Tibial artery (tissue), 4 donors: ENCODE data around the gene TMEM88.

Experiments used
- DNase-seq, 2 donors: peaks; one replicate each; pipeline ENCODE4 v3.0.0-alpha.2; 2019
- H3K27ac ChIP-seq, 2 donors: fragments of 200-600 bp; sonication (generic) in 1 of 2; 1 replicate in 1 of 2; 2 replicates in 1 of 2; pipeline ENCODE4 v1.5.1; 2018 to 2019; ENCODE audit warnings: mild to moderate bottlenecking in 1 of 2
- H3K27me3 ChIP-seq, 2 donors: fragments of 200-600 bp; sonication (generic) in 1 of 2; one replicate each; pipeline versions ENCODE4 v1.5.1 to v1.6.0; 2016 to 2019
- H3K36me3 ChIP-seq, 3 donors: fragments of 200-600 bp; sonication (generic) in 2 of 3; one replicate each; pipeline ENCODE4 v1.5.1; 2016 to 2019; ENCODE audit warnings: mild to moderate bottlenecking in 2 of 3
- H3K4me1 ChIP-seq, 4 donors: fragments of 200-600 bp; sonication (generic) in 2 of 4; 1 replicate in 3 of 4; 2 replicates in 1 of 4; pipeline ENCODE4 v1.5.1; 2016 to 2019
- H3K4me3 ChIP-seq, 2 donors: fragments of 200-600 bp; sonication (generic) in 1 of 2; 1 replicate in 1 of 2; 2 replicates in 1 of 2; pipeline ENCODE4 v1.5.1; 2018 to 2019; ENCODE audit warnings: mild to moderate bottlenecking in 2 of 2
- H3K9me3 ChIP-seq, 3 donors: fragments of 200-600 bp; sonication (generic) in 1 of 3; one replicate each; pipeline ENCODE4 v1.5.1; 2016 to 2019
- CTCF ChIP-seq, 2 experiments: fragments of 200-600 bp in 1 of 2; fragments of 450-650 bp in 1 of 2; IDR thresholded peaks; one replicate each; pipeline ENCODE4 v1.5.1; 2017 to 2019; ENCODE audit warnings: antibody characterized with exemption in 2 of 2, mild to moderate bottlenecking in 1 of 2, moderate library complexity in 1 of 2
- intact Hi-C: fragments of 100-400 bp; cut with DNase I; formaldehyde crosslinking; loops from one replicate; pipeline ENCODE4 v1.15.0; 2023; ENCODE audit warnings: low total_unique reads

TMEM88 gene

GRCh38 chr17:7849751-7850504 lies 4.9 kb upstream of the TMEM88 start:
- Histone ChIP-seq H3K36me3 (peaks cover 51 to 76% (median 71%) of the 10 kb centered on the region in 3 donors), H3K4me3 (no peak overlapping the region), H3K4me1 (peaks cover 0 to 27% (median 23%) of the 10 kb centered on the region in 4 donors), H3K27ac (no peak overlapping the region), H3K27me3 (no peaks in the 10 kb centered on the region), H3K9me3 (no peaks in the 10 kb centered on the region)
- no peak for TF ChIP-seq CTCF (IDR thresholded peaks at IDR 0.05)
- DNase-seq, result no peak
- intact Hi-C loops, result loop anchor here (2.0 to 10.0 kb wide), 3 partner anchors 27 to 305 kb away; partner anchors contain the start of gene PER1

GRCh38 chr17:7850701-7851437 lies 4.0 kb upstream of the TMEM88 start:
- no peak for TF ChIP-seq CTCF (IDR thresholded peaks at IDR 0.05)
- Histone ChIP-seq H3K36me3 (peaks cover 48 to 71% (median 67%) of the 10 kb centered on the region in 3 donors), H3K27ac (no peak overlapping the region), H3K27me3 (no peaks in the 10 kb centered on the region), H3K9me3 (no peaks in the 10 kb centered on the region), H3K4me1 (peaks cover 0 to 27% (median 23%) of the 10 kb centered on the region in 4 donors), H3K4me3 (no peak overlapping the region)
- peak in 1 of 2 donors; percentile 67 for DNase-seq
- intact Hi-C loops, result loop anchor here (2.0 to 10.0 kb wide), 2 partner anchors 28 to 106 kb away; no protein-coding TSS in a partner anchor

DNA sequence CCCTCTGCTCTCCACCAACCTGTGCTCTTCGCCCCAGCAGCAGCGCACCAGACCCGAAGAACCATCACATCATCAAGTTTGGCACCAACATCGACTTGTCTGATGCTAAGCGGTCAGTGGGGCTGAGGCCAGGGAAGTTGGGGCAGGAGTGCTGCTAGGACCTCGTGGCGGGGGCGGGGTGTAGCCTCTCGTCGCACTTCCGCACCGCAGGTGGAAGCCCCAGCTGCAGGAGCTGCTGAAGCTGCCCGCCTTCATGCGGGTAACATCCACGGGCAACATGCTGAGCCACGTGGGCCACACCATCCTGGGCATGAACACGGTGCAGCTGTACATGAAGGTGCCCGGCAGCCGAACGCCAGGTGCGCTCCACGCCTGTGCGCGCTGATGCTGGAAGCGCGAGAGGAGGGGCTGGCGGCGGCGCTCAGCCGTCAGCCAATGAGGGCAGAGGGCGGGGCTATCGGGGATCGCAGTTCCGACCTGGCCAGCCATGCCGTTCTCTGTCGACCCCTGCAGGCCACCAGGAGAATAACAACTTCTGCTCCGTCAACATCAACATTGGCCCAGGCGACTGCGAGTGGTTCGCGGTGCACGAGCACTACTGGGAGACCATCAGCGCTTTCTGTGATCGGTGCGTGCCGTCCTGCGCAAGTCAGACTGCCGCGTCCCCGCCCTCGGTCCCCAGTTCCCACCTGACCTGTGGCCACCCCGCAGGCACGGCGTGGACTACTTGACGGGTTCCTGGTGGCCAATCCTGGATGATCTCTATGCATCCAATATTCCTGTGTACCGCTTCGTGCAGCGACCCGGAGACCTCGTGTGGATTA lies 3.2 kb upstream of the TMEM88 start:
- peak; percentile 98 to 99 for TF ChIP-seq CTCF (IDR thresholded peaks at IDR 0.05)
- Histone ChIP-seq H3K4me3 (no peak overlapping the region), H3K27ac (no peak overlapping the region), H3K4me1 (peaks cover 0 to 31% (median 27%) of the 10 kb centered on the region in 4 donors), H3K9me3 (no peaks in the 10 kb centered on the region), H3K36me3 (peaks cover 40 to 63% (median 59%) of the 10 kb centered on the region in 3 donors), H3K27me3 (no peaks in the 10 kb centered on the region)
- peak; percentile 79 to 93 for DNase-seq
- intact Hi-C loops, result loop anchor here (2.0 to 10.0 kb wide), 2 partner anchors 29 to 107 kb away; no protein-coding TSS in a partner anchor

GRCh38 chr17:7852262-7852670 lies 2.6 kb upstream of the TMEM88 start:
- no peaks in the 10 kb centered on the region for H3K27me3 ChIP-seq
- intact Hi-C loops, result loop anchor here (10.0 kb wide), 1 partner anchor 107 kb away; no protein-coding TSS in a partner anchor
- no peak overlapping the region for H3K4me3 ChIP-seq
- no peak for TF ChIP-seq CTCF (IDR thresholded peaks at IDR 0.05)
- peak in 1 of 2 donors; percentile 69 for DNase-seq
- peaks cover 0 to 32% (median 28%) of the 10 kb centered on the region in 4 donors for H3K4me1 ChIP-seq
- H3K27ac ChIP-seq, result no peak overlapping the region
- no peaks in the 10 kb centered on the region for H3K9me3 ChIP-seq
- H3K36me3 ChIP-seq, result peaks cover 35 to 57% (median 53%) of the 10 kb centered on the region in 3 donors
